Loucy (cell line): ENCODE measurements around the gene RAPH1.

Source experiments
- H2AFZ ChIP-seq: fragments of 200-600 bp; sonication (generic); 2 replicates; pipeline ENCODE4 v1.6.0; 2016; ENCODE audit warnings: antibody characterized with exemption, mild to moderate bottlenecking, low read length, moderate library complexity
- H3F3A ChIP-seq: fragments of 200-600 bp; 2 replicates; pipeline ENCODE4 v1.6.0; 2016; ENCODE audit warnings: antibody characterized with exemption, low read depth, mild to moderate bottlenecking
- H3K27me3 ChIP-seq: fragments of 200-600 bp; sonication (generic); 2 replicates; pipeline ENCODE4 v1.6.1; 2014; ENCODE audit warnings: low read length, mild to moderate bottlenecking; ENCODE audit not compliant: insufficient read depth, poor library complexity, severe bottlenecking
- H3K36me3 ChIP-seq: fragments of 200-600 bp; sonication (generic); 2 replicates; pipeline ENCODE4 v1.6.1; 2016; ENCODE audit warnings: low read length; ENCODE audit not compliant: insufficient read depth
- H3K4me1 ChIP-seq: fragments of 200-600 bp; sonication (generic); 2 replicates; pipeline ENCODE4 v1.5.1; 2014; ENCODE audit warnings: low read length, mild to moderate bottlenecking; ENCODE audit not compliant: insufficient read depth, poor library complexity, severe bottlenecking
- H3K4me2 ChIP-seq: fragments of 200-600 bp; sonication (generic); 2 replicates; pipeline ENCODE4 v1.6.0; 2014; ENCODE audit warnings: antibody characterized with exemption, low read length, low read depth, mild to moderate bottlenecking; ENCODE audit not compliant: poor library complexity, severe bottlenecking
- H3K4me3 ChIP-seq: fragments of 200-600 bp; sonication (generic); 2 replicates; pipeline ENCODE4 v1.5.1; 2014; ENCODE audit warnings: low read length, mild to moderate bottlenecking, mixed read lengths; ENCODE audit not compliant: poor library complexity, severe bottlenecking
- H3K79me2 ChIP-seq: fragments of 200-600 bp; sonication (generic); 2 replicates; pipeline ENCODE4 v1.6.1; 2014; ENCODE audit warnings: low read length; ENCODE audit not compliant: insufficient read depth
- H3K9ac ChIP-seq: fragments of 200-600 bp; sonication (generic); 2 replicates; pipeline ENCODE4 v1.6.0; 2014; ENCODE audit warnings: mild to moderate bottlenecking, low read depth, low read length, moderate library complexity; ENCODE audit not compliant: poor library complexity, severe bottlenecking
- H3K9me2 ChIP-seq: fragments of 200-600 bp; sonication (generic); replicated peaks from 2 replicates; pipeline ENCODE4 v1.6.1; 2016; ENCODE audit warnings: low read depth, low read length, mixed read lengths
- H3K9me3 ChIP-seq: fragments of 200-600 bp; sonication (generic); 2 replicates; pipeline ENCODE4 v1.6.1; 2014; ENCODE audit warnings: mild to moderate bottlenecking, antibody characterized with exemption, low read length, low read depth; ENCODE audit not compliant: insufficient read depth
- H4K20me1 ChIP-seq: fragments of 200-600 bp; sonication (generic); 2 replicates; pipeline ENCODE4 v1.6.0; 2014; ENCODE audit warnings: antibody characterized with exemption, low read length, mild to moderate bottlenecking; ENCODE audit not compliant: insufficient read depth, poor library complexity, severe bottlenecking
- EZH2phosphoT487 ChIP-seq: fragments of 200-600 bp; IDR thresholded peaks from 2 replicates; pipeline ENCODE4 v1.6.1; 2018; ENCODE audit warnings: antibody characterized with exemption, mild to moderate bottlenecking, moderate library complexity, borderline replicate concordance
- TF ChIP-seq, protein P1 (sequence below): fragments of 200-600 bp; sonication (generic); conservative IDR thresholded peaks from 2 replicates; pipeline ENCODE4 v1.5.1; 2014; ENCODE audit warnings: mild to moderate bottlenecking, antibody characterized with exemption, low read length

RAPH1 gene

DNA sequence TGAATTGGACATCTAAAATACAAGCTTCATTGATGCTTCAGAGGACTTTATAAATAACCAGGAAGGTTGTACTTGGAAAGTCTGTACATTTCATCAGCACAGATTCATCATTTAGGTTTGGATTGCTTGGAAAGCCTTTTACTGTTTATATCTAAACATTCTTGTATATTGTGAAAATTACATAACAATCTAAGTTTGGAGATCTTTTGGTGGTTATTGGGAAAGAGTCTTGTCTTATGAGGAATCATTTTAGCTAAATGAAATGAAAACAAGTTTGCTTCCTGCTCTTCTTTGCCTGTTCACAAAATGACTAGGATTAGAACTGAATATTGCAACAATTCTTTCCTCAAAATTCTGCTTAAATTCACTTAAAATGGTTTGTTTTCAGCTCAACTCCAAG is 127.6 kb downstream of the RAPH1 start:
- Histone ChIP-seq H3K4me3 (no peak overlapping the region), H3K79me2 (no peaks in the 10 kb centered on the region), H3K9ac (no peak overlapping the region), H3K27me3 (no peaks in the 10 kb centered on the region), H3K4me1 (no peaks in the 10 kb centered on the region), H2AFZ (no peak overlapping the region), H4K20me1 (no peaks in the 10 kb centered on the region), H3F3A (no peaks in the 10 kb centered on the region), H3K9me3 (no peaks in the 10 kb centered on the region), H3K36me3 (peaks cover 71% of the 10 kb centered on the region), H3K9me2 (no peaks in the 10 kb centered on the region), H3K4me2 (no peak overlapping the region)
- TF ChIP-seq EZH2phosphoT487 = no peak

DNA sequence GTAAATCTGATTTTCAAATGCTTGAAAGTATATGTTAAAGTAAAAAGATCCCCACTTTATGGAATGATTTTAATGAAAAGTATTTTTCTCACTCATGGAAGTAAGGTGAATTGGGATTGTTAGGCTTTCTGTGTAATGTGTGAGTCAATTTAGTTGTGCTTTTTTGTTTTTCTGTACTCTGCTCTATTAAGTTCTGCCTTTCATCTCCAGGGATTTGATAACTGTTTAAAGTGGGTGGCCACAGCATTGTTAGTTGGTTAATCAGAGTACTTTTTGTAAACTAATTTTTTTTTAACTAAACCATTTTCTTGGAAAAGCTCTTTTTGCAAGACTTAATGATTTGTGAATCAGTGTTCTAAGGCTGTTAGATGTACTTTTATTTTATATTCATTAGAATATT is 130.1 kb downstream of the RAPH1 start:
- TF ChIP-seq EZH2phosphoT487 = no peak
- TF ChIP-seq, protein P1, sequence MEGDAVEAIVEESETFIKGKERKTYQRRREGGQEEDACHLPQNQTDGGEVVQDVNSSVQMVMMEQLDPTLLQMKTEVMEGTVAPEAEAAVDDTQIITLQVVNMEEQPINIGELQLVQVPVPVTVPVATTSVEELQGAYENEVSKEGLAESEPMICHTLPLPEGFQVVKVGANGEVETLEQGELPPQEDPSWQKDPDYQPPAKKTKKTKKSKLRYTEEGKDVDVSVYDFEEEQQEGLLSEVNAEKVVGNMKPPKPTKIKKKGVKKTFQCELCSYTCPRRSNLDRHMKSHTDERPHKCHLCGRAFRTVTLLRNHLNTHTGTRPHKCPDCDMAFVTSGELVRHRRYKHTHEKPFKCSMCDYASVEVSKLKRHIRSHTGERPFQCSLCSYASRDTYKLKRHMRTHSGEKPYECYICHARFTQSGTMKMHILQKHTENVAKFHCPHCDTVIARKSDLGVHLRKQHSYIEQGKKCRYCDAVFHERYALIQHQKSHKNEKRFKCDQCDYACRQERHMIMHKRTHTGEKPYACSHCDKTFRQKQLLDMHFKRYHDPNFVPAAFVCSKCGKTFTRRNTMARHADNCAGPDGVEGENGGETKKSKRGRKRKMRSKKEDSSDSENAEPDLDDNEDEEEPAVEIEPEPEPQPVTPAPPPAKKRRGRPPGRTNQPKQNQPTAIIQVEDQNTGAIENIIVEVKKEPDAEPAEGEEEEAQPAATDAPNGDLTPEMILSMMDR = no peak

DNA sequence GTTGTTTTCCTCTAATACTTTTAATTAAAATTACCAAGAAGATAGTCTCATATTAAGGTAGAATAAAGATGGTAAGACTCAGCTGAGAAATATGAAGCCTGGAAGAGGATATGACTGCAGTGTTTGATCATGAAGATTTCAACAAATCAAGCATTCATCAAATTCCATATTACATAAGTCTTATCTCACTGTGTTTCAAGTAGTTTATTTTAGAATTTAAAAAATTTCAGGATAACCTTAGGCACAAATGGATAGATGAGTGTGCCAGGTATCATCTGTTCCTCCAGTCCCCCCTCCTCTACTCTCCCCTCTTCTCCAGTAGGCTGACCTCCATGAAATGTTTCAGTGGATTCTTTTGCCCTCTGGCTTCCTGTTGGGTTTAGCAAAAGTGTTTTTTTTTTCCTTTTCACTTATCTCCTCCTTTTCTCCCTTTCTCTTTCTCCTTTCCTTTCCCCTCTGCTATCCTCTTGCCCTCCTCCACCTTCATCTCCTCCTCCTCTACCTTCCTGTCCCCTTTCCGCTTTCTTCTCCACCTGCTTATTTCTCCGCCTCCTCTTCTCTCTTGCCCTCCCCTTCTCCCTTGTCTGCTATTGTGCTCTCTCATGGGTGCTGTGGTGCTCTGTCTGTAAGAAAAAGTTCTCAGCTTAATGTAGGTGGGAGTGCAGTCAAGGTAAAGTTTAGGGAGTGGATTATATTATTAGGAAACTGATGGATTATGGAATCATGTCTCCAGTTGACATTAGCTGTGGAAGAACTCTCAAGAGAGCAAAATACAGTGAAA is 134.1 kb downstream of the RAPH1 start:
- H3K9me3 ChIP-seq = no peaks in the 10 kb centered on the region; the same call in 1 of the 2 replicates
- H3K9me2 ChIP-seq = no peaks in the 10 kb centered on the region
- no peak for TF ChIP-seq EZH2phosphoT487
- TF ChIP-seq, protein P1 = no peak
- H3K4me2 ChIP-seq = no peak overlapping the region
- H3K79me2 ChIP-seq = no peaks in the 10 kb centered on the region
- no peaks in the 10 kb centered on the region for H3K4me1 ChIP-seq
- no peak overlapping the region for H2AFZ ChIP-seq
- peaks cover 50% of the 10 kb centered on the region for H3K36me3 ChIP-seq
- no peak overlapping the region for H3K4me3 ChIP-seq
- H3K9ac ChIP-seq = no peak overlapping the region
- no peaks in the 10 kb centered on the region for H3F3A ChIP-seq
- H4K20me1 ChIP-seq = no peaks in the 10 kb centered on the region
- H3K27me3 ChIP-seq = no peaks in the 10 kb centered on the region

More for the DNA sequence above, 130.1 kb downstream of the RAPH1 start:
- no peak overlapping the region for H3K4me3 ChIP-seq
- no peaks in the 10 kb centered on the region for H3K4me1 ChIP-seq
- no peak overlapping the region for H3K4me2 ChIP-seq
- H3K27me3 ChIP-seq = no peaks in the 10 kb centered on the region
- no peak overlapping the region for H2AFZ ChIP-seq
- H4K20me1 ChIP-seq = no peaks in the 10 kb centered on the region
- H3K36me3 ChIP-seq = peaks cover 60% of the 10 kb centered on the region
- no peak overlapping the region for H3K9ac ChIP-seq
- H3K79me2 ChIP-seq = no peaks in the 10 kb centered on the region
- H3K9me3 ChIP-seq = no peaks in the 10 kb centered on the region
- no peaks in the 10 kb centered on the region for H3F3A ChIP-seq
- no peaks in the 10 kb centered on the region for H3K9me2 ChIP-seq

DNA sequence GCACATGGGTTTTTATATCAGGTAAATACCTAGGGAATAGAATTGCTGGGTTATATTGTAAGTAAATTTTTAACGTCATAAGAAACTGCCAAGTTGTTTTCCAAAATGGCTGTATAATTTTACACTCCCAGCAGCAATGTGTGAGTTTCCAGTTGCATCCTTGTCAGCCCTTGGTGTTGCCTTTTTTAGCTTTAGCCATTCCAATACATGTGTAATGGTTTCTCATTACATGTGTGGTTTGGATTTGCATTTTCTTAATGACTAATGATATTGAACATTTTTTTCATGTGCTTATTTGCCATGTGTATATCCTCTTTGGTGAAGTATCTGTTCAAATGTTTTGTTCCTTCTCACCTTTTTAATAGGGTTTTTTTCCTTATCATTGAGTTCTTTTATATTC is 136.1 kb downstream of the RAPH1 start:
- no peak overlapping the region for H2AFZ ChIP-seq
- no peaks in the 10 kb centered on the region for H3K4me1 ChIP-seq
- no peak overlapping the region for H3K4me3 ChIP-seq
- no peaks in the 10 kb centered on the region for H3K9me2 ChIP-seq
- no peaks in the 10 kb centered on the region for H4K20me1 ChIP-seq
- no peaks in the 10 kb centered on the region; the same call in 1 of the 2 replicates for H3K9me3 ChIP-seq
- no peaks in the 10 kb centered on the region for H3K79me2 ChIP-seq
- no peak overlapping the region for H3K9ac ChIP-seq
- no peak overlapping the region for H3K4me2 ChIP-seq
- peaks cover 52% of the 10 kb centered on the region for H3K36me3 ChIP-seq
- no peaks in the 10 kb centered on the region for H3F3A ChIP-seq
- H3K27me3 ChIP-seq = no peaks in the 10 kb centered on the region
- TF ChIP-seq EZH2phosphoT487 = no peak
